ENCODE data around the gene GPR143. TPM values are rescaled to one million over a fixed set of nuclear protein-coding genes. Genes with fewer than 3 reads are reported as not detected.

Gene GPR143
- total RNA-seq, 1 donor from 2014 or later, result 7.1 TPM

DNA sequence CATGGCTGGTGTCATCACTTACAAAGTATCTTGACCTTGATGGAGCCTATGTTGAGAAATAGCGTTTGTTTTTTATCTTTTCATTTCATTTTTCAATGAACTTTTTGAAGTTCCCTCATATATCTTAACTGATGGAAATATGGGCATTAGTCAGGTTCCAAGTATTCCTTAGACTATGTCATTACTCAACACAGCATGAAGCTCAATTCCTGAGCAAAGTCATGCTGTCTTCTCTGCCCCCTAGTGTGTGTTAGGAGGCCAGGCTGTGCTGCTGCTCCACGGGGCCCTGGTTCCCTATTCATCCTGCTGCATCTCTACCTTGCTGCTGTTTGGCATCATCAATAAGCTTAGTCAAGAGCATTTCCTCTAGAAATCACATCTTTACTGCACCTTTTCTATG lies 40.9 kb downstream of the GPR143 start:
- peaks cover 60% of the 10 kb centered on the region for H3K9me3 Mint-ChIP-seq (ENCODE audit: low read depth)
- no peaks in the 10 kb centered on the region for H3K4me1 Mint-ChIP-seq (ENCODE audit: low read depth)
- no peaks in the 10 kb centered on the region for H3K27me3 Mint-ChIP-seq

DNA sequence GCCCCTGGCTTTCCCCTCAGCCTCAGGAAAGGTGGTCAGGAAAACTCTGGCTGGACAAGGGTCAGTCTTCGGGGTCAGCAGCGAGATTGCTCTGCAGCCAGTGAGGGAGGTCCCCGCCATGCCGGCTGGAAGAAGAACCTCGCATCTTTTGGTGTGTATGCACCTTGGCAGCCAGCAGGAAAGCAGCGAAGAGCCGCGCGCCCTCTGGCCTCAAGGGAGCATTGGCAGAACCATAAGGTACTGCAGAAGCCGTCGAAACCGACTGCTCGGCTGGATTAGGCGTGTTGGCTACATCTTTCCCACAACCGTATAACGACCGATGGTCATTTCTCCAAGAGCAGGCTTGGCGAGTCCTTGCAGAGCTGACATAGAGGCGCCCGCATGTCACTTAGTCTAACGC lies 48.3 kb downstream of the GPR143 start:
- Mint-ChIP-seq H3K27me3 (no peaks in the 10 kb centered on the region), H3K27ac (no peak overlapping the region), H3K4me3 (ENCODE audit: low read depth) (no peak overlapping the region), H3K9me3 (ENCODE audit: low read depth) (peaks cover 38% of the 10 kb centered on the region), H3K36me3 (ENCODE audit: insufficient read depth) (peaks cover 64% of the 10 kb centered on the region), H3K4me1 (ENCODE audit: low read depth) (no peaks in the 10 kb centered on the region)
- TF ChIP-seq, protein P1, sequence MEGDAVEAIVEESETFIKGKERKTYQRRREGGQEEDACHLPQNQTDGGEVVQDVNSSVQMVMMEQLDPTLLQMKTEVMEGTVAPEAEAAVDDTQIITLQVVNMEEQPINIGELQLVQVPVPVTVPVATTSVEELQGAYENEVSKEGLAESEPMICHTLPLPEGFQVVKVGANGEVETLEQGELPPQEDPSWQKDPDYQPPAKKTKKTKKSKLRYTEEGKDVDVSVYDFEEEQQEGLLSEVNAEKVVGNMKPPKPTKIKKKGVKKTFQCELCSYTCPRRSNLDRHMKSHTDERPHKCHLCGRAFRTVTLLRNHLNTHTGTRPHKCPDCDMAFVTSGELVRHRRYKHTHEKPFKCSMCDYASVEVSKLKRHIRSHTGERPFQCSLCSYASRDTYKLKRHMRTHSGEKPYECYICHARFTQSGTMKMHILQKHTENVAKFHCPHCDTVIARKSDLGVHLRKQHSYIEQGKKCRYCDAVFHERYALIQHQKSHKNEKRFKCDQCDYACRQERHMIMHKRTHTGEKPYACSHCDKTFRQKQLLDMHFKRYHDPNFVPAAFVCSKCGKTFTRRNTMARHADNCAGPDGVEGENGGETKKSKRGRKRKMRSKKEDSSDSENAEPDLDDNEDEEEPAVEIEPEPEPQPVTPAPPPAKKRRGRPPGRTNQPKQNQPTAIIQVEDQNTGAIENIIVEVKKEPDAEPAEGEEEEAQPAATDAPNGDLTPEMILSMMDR (IDR thresholded peaks at IDR 0.05; ENCODE audit: unreplicated experiment), result no peak
- DNase-seq (ENCODE audit: low spot score, unreplicated experiment), result no peak

More for the DNA sequence above, 40.9 kb downstream of the GPR143 start:
- TF ChIP-seq, protein P1 (IDR thresholded peaks at IDR 0.05; ENCODE audit: unreplicated experiment), result no peak
- H3K36me3 Mint-ChIP-seq (ENCODE audit: insufficient read depth), result peaks cover 58% of the 10 kb centered on the region
- DNase-seq (ENCODE audit: low spot score, unreplicated experiment), result no peak
- H3K27ac Mint-ChIP-seq, result no peak overlapping the region
- H3K4me3 Mint-ChIP-seq (ENCODE audit: low read depth), result no peak overlapping the region

DNA sequence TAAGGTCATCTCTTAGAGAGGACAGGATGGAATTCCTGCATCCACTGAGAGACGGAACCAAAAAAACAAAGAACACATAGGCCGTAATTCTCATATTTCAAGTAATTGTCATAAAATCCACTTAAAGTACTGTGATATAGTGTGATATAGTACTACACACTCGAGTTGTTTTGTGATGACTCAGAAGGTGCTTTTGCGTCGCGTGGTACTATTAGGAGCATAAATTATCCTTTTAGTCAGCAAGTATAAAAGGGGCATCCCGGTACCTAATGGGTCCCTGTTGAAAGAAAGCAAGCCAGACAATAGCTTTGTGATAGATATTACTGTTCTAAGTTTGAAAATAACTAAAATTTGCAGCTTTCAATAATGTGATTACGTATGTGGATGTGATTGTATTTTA lies 55.3 kb downstream of the GPR143 start:
- peaks cover 3% of the 10 kb centered on the region for H3K4me1 Mint-ChIP-seq (ENCODE audit: low read depth)
- no peaks in the 10 kb centered on the region for H3K27me3 Mint-ChIP-seq
- TF ChIP-seq, protein P1 (IDR thresholded peaks at IDR 0.05; ENCODE audit: unreplicated experiment), result no peak
- H3K4me3 Mint-ChIP-seq (ENCODE audit: low read depth), result no peak overlapping the region
- peaks cover 20% of the 10 kb centered on the region for H3K36me3 Mint-ChIP-seq (ENCODE audit: insufficient read depth)
- no peak for DNase-seq (ENCODE audit: low spot score, unreplicated experiment)
- H3K9me3 Mint-ChIP-seq (ENCODE audit: low read depth), result peaks cover 16% of the 10 kb centered on the region
- H3K27ac Mint-ChIP-seq, result no peak overlapping the region

DNA sequence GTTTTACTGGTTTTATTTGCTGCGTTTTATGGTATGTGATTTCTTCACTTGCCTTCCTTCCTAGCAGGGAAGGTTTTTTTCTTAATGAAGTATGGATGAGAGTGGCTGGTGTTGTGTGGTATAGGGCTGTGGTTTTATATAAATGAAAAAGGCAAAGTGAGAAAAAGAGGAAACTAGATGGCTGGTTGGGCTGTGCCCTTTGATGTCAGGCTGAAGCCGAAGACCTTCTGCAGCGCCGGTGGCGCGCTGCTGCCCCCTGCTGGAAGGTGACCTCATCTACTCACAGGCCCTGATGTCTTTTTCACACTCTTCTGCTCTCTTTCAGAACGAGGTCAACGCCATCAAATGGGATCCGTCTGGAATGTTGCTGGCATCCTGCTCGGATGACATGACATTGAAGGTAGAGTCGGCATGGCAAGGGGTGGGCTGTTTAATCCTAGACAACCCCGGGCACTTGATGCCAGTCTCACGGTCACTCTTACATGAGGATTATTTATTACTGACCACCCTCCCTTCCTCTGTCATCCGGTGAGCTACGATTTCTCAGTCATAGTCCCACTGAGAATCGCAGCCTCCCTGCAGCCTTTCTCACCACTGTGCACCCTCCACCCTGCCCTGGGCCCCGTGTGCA lies 56.6 kb downstream of the GPR143 start:
- peak; percentile 51 for DNase-seq (ENCODE audit: low spot score, unreplicated experiment)
- no peak overlapping the region for H3K27ac Mint-ChIP-seq
- peaks cover 3% of the 10 kb centered on the region for H3K4me1 Mint-ChIP-seq (ENCODE audit: low read depth)
- TF ChIP-seq, protein P1 (IDR thresholded peaks at IDR 0.05; ENCODE audit: unreplicated experiment), result peak; percentile 76
- no peak overlapping the region for H3K4me3 Mint-ChIP-seq (ENCODE audit: low read depth)
- H3K9me3 Mint-ChIP-seq (ENCODE audit: low read depth), result peaks cover 13% of the 10 kb centered on the region
- H3K27me3 Mint-ChIP-seq, result no peaks in the 10 kb centered on the region
- H3K36me3 Mint-ChIP-seq (ENCODE audit: insufficient read depth), result peaks cover 27% of the 10 kb centered on the region

DNA sequence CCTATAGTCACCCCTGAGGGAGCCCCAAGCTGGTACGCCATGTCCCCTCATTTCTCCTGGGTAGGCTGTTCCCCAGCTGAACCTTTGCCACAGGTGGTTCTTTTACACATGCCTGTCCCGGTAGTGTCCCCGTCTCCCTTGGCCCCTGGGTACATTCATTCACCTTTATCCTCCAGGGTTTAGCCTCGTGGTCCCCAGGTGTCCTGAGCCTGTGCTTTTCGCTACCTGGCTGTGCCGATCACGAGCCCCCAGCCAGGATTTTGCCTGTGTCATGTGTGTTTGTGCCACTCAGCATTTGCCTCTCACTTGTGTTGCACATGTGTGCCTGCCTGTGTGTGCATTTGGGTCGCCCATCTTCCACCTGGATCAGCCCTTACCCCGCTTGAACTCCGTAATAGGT lies 57.6 kb downstream of the GPR143 start:
- Mint-ChIP-seq H3K9me3 (ENCODE audit: low read depth) (peaks cover 16% of the 10 kb centered on the region), H3K27me3 (no peaks in the 10 kb centered on the region), H3K4me3 (ENCODE audit: low read depth) (no peak overlapping the region), H3K4me1 (ENCODE audit: low read depth) (peaks cover 3% of the 10 kb centered on the region), H3K36me3 (ENCODE audit: insufficient read depth) (peaks cover 29% of the 10 kb centered on the region), H3K27ac (no peak overlapping the region)
- TF ChIP-seq, protein P1 (IDR thresholded peaks at IDR 0.05; ENCODE audit: unreplicated experiment), result no peak
- DNase-seq (ENCODE audit: low spot score, unreplicated experiment), result no peak
